ENCODE data around the gene GMEB1. TPM values are rescaled to one million over a fixed set of nuclear protein-coding genes. Genes with fewer than 3 reads are reported as not detected.
"Not testable (repeated sequence)": the region's sequence is repeated elsewhere in the genome, so short reads cannot be mapped to it uniquely, and the experiment has no call there.

Gene GMEB1, protein sequence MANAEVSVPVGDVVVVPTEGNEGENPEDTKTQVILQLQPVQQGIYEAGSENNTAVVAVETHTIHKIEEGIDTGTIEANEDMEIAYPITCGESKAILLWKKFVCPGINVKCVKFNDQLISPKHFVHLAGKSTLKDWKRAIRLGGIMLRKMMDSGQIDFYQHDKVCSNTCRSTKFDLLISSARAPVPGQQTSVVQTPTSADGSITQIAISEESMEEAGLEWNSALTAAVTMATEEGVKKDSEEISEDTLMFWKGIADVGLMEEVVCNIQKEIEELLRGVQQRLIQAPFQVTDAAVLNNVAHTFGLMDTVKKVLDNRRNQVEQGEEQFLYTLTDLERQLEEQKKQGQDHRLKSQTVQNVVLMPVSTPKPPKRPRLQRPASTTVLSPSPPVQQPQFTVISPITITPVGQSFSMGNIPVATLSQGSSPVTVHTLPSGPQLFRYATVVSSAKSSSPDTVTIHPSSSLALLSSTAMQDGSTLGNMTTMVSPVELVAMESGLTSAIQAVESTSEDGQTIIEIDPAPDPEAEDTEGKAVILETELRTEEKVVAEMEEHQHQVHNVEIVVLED
- total RNA-seq (2014; rRNA removed; shearing (Covaris generic)): 20.9 and 22.5 TPM in 2 replicates

DNA sequence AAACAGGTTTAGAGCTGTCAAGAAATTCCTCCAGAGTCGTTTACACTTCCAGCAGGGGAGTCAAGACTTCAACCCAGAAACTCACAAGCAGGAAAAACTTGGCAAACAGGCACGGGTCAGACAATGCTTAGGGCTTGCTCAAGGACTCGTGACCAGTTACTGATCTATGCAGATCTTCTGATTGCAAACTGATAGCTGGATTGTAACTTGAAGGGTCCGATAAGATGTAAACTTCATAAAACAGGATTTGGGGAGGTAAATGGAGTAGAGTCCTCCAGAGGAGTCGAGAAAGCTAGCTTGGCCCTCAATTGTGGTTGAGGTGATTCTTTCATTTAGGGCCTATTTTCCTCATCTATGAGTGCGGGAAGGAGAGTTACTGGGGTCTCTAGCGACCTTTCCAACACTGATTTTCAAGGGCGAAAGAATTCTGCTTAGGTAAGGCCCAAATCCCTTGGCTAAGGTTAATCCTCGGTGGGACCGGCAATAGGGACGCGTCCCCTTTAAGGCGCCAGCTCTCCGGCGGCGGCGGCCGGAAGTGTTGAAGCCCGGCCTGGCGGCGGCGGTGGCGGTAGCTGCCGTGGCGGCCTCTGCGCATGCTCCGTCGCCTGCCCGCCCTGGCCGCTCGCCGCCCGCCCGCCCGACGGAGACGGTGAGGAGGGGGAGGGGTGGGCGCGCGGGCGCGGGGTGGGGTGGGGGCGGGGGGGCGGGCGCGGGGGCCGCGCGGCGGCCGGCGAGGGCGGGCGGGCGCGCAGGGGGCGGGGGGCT is at the start of gene GMEB1:
Gene GMEB1, plus strand, starts transcription at position 594 of the 765 bp plus-strand sequence. CDS start 14,829 bp downstream, outside the sequence.
- DNase-seq: peak; percentile 99
- Histone ChIP-seq H3K27me3 (ENCODE audit: control insufficient read depth, insufficient read depth, low read length) (no peaks in the 10 kb centered on the region), H3K36me3 (replicated peaks; ENCODE audit: control insufficient read depth, insufficient read depth, low read length) (no peaks in the 10 kb centered on the region), H3K4me3 (ENCODE audit: insufficient read depth, low read depth, low read length) (peak within 1 kb of the TSS; percentile 89)

DNA sequence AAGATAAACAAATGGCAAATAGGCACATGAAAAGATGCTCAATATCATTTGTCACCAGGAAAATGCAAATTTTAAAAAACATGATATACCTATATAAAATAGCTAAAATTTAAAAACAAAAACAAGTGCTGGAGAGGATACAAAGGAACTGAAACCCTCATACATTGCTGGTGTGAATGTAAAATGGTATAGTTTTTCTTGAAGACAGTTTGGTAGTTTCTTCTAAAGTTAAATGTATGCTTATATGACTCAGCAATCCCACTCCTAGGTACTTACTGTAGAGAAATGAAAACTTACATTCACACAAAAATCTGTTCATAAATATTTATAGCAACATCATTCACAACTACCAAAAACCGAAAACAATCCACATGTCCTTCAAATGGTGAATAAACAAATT is 36.9 kb upstream of the GMEB1 start:
- no peak for DNase-seq
- H3K27me3 ChIP-seq (ENCODE audit: control insufficient read depth, insufficient read depth, low read length): no peaks in the 10 kb centered on the region
- H3K36me3 ChIP-seq (replicated peaks; ENCODE audit: control insufficient read depth, insufficient read depth, low read length): no peaks in the 10 kb centered on the region
- no peak overlapping the region for H3K4me3 ChIP-seq (ENCODE audit: insufficient read depth, low read depth, low read length)

DNA sequence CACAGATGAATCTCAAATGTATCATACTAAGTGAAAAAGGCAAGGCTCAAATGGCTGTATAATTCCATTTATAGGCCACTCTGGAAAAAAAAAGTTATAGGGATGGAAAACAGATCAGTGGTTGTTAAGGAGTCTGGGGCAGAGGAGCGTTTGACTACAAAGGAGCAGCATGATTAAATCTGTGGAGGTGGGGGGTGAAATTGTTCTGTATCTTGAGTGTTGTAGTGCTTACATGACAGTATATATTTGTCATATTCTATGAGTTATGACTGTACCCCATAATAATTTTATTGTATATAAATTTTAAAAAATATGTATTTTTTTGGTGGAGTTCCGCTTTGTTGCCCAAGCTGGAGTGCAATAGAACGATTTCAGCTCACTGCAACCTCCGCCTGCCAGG is 36.0 kb upstream of the GMEB1 start:
- Histone ChIP-seq H3K36me3 (replicated peaks; ENCODE audit: control insufficient read depth, insufficient read depth, low read length) (no peaks in the 10 kb centered on the region), H3K27me3 (ENCODE audit: control insufficient read depth, insufficient read depth, low read length) (no peaks in the 10 kb centered on the region), H3K4me3 (ENCODE audit: insufficient read depth, low read depth, low read length) (no peak overlapping the region)
- no peak for DNase-seq

DNA sequence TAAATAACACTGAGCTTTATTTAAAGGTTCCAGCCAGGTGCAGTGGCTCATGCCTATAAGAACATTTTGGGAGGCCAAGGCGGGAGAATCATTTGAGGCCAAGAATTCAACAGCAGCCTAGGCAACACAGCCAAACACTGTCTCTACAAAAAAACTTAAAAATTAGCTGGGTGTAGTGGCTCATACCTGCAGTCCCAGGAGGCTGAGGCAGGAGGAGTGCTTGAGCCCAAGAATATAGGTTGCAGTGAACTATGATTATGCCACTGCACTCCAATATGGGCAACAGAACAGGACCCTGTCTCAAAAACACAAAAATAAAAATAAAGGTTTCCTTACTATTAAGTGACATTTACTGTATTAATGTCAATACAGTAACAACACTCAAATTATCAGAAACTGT is 27.8 kb upstream of the GMEB1 start:
- Histone ChIP-seq H3K36me3 (replicated peaks; ENCODE audit: control insufficient read depth, insufficient read depth, low read length) (no peaks in the 10 kb centered on the region), H3K4me3 (ENCODE audit: insufficient read depth, low read depth, low read length) (no peak overlapping the region), H3K27me3 (ENCODE audit: control insufficient read depth, insufficient read depth, low read length) (no peaks in the 10 kb centered on the region)
- no peak for DNase-seq

DNA sequence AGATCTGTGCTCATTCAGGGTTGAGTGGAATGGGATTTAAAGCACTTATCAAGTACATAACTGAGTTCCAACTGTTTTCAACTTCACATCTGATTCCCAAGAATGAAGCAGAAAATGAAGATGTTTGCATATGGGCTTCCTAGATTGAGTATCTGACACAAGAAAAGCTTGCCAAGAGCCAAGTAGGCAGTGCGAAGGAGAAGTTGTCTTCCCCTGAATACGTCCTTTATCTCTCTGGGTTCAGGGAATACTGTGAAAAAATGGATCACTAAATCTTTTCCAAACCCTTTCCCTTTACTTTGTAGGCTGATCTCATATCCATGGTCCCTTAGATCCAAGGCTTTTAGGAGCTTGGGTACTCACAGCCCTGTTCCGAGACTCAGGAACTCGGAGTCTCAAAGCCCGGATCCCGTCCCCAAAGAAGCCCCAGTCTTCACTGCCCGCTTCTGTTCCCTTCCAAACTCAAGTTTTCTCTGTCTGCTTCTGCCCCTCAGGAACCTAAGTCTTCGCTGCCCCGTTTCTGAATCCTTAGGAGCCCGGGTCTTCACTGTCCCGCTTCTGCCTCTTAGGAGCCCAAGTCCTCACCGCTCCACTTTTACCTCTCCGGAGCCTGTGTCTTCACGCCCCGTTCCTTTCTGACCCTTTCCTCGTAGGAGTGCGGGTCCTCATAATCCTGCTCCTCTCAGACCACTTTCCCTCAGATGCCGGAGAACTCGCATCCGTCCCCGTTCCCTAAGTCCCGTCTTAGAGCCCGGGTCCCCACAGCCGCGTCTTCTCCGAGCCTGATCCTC is 26.3 kb upstream of the GMEB1 start:
- no peak for DNase-seq
- H3K36me3 ChIP-seq (replicated peaks; ENCODE audit: control insufficient read depth, insufficient read depth, low read length): no peaks in the 10 kb centered on the region

DNA sequence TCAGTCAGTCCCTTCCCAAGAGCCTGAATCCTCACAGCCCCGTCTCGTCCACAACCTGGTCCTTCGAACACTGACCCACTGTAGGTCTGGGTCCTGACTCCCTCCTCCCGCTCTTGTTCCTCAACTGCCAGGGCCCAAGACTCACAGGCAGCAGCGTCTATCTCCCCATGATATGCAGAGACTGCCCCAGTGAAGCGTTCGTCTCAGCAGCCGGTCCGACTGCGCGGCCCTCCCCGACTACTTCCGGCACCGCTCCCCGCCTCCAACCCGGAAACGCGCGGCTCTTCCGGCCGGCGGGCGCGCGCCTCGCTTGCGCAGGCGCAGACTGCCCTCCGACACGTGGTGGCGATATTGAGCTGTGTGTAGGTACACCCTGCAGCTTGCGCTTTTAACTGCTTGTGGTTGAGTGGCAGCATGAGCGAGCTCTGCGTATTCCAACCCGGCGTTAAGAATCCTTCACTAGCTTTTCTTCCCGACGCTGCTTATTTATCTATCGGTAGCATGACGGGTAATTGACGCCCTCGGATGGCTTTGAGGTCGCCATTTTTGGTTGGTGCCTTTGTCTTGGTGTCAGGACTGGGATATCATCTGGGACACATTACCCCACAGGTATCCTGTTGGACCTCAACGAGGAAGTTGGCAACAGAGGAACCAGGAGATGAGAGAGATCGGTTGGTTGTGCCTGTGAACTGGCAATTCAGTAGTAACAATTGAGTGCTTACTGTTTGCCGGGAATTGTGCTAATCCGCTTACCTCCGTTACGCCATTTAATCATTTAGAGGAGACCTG is 25.5 kb upstream of the GMEB1 start, which contains the start of gene TAF12:
Gene TAF12, minus strand, starts transcription at position 221 of the 789 bp plus-strand sequence. CDS start 20,986 bp downstream, outside the sequence.
- Histone ChIP-seq H3K4me3 (ENCODE audit: insufficient read depth, low read depth, low read length) (peak within 1 kb of the TSS; percentile 77), H3K36me3 (replicated peaks; ENCODE audit: control insufficient read depth, insufficient read depth, low read length) (no peaks in the 10 kb centered on the region), H3K27me3 (ENCODE audit: control insufficient read depth, insufficient read depth, low read length) (no peaks in the 10 kb centered on the region)
- peak; percentile 96 for DNase-seq

More for the DNA sequence above, 26.3 kb upstream of the GMEB1 start:
- Histone ChIP-seq H3K4me3 (ENCODE audit: insufficient read depth, low read depth, low read length) (peak overlapping the region; percentile 77), H3K27me3 (ENCODE audit: control insufficient read depth, insufficient read depth, low read length) (no peaks in the 10 kb centered on the region)

DNA sequence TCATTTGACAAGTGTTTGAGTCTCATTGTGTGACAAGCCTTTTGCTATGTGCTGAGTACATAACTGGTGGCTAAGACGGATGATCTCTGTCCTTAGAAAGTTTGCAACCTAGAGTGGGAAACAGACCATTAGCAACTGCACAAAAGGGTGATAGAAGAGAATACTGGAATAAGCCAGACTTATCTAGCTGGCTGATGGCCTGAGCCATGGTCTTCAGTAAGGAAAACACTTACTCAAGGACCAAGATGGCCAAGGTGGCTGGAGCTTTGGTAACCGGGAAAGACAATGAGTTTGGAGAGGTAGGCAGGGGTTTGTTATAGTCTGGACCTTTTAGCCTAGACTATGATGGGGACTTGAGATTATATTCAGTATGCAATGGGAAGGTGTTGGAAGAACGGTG is 24.1 kb upstream of the GMEB1 start:
- Histone ChIP-seq H3K4me3 (ENCODE audit: insufficient read depth, low read depth, low read length) (no peak overlapping the region), H3K36me3 (replicated peaks; ENCODE audit: control insufficient read depth, insufficient read depth, low read length) (no peaks in the 10 kb centered on the region), H3K27me3 (ENCODE audit: control insufficient read depth, insufficient read depth, low read length) (no peaks in the 10 kb centered on the region)
- no peak for DNase-seq

DNA sequence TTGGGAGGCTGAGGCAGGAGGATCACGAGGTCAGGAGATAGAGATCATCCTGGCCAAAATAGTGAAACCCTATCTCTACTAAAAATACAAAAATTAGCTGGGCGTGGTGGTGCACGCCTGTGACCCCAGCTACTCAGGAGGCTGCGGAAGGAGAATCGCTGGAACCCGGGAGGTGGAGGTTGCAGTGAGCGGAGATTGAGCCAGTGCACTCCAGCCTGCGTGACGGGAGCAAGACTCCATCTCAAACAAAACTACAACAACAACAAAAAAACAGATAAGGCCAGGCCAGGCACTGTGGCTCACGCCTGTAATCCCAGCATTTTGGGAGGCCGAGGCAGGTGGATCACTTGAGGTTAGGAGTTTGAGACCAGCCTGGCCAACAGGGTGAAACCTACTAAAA is 23.2 kb upstream of the GMEB1 start:
- not testable (repeated sequence) for H3K36me3 ChIP-seq (replicated peaks; ENCODE audit: control insufficient read depth, insufficient read depth, low read length); H3K27me3 ChIP-seq (ENCODE audit: control insufficient read depth, insufficient read depth, low read length); H3K4me3 ChIP-seq (ENCODE audit: insufficient read depth, low read depth, low read length); DNase-seq

DNA sequence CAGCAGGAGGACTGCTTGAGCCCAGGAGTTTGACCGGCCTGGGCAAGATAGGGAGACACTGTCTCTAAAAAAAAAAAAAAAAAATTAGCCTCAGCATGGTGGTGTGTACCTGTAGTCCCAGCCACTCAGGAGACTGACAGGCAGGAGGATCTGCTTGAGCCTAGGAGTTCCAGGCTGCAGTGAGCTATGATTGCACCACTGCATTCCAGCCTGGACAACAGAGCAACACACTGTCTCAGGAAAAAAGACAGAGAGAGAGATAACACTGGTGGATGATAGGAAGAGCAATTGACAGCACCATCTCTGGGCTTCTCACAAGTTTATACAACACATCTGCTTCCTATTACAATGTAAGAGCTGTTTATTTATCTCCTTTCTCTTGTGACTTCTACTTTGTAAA is 22.5 kb upstream of the GMEB1 start:
- Histone ChIP-seq H3K27me3 (ENCODE audit: control insufficient read depth, insufficient read depth, low read length) (no peaks in the 10 kb centered on the region), H3K4me3 (ENCODE audit: insufficient read depth, low read depth, low read length) (no peak overlapping the region), H3K36me3 (replicated peaks; ENCODE audit: control insufficient read depth, insufficient read depth, low read length) (no peaks in the 10 kb centered on the region)
- no peak for DNase-seq

DNA sequence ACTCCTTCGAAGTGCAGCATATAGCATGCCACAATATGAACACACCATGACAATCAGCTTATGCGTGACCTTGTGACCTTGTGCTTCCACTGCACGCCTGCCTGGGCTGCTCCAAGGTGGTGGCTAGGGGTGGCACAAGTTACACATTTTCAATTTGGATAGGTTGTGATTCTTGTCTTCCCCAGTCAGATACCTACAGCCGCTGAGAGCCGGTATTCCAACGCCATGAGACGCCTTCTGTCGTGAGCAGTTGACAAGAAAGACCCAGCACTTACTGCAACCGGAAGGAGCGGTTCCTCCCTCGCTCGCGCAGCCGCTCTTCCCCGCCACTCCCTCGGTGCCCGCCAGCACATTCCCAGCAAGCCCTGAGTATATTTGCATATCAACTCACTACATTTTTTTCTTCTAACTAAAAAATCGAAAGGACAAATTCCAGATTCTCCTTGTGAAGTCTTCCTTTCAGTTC is 20.5 kb upstream of the GMEB1 start:
- H3K27me3 ChIP-seq (ENCODE audit: control insufficient read depth, insufficient read depth, low read length): no peaks in the 10 kb centered on the region
- H3K36me3 ChIP-seq (replicated peaks; ENCODE audit: control insufficient read depth, insufficient read depth, low read length): no peaks in the 10 kb centered on the region
- H3K4me3 ChIP-seq (ENCODE audit: insufficient read depth, low read depth, low read length): peak overlapping the region; percentile 50
- DNase-seq: peak; percentile 92

DNA sequence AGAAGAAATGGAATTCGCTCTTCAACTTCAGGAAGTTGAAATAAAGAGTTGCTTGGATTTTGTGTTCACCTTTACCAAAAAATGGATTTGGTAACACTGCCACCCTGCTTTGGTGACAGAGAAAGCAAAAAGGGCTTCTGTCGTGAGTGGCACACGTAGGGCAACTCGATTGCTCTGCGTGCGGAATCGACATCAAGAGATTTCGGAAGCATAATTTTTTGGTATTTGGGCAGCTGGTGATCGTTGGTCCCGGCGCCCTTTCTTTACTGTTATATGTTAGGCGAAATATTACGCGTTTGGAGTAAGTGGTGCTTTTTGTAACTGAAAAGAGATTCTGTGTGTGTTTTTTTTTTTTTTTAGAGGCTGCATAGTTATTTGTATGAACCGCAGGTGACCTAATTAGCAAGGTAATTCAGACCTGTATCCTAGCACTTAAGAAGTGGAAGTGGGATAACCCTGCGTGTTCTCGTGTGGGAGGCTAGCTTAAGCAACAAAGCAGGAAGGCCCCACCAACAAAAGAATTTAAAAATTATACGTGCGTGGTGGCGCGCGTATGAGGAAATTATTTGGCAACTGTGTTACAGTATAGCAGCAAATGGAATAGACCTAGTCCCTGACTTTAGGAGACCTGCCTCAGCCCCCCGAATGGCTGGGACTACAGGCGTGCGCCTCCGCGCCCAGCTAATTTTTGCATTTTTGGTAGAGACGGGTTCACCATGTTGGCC is 19.9 kb upstream of the GMEB1 start, which contains the start of gene RNU11:
Gene RNU11, plus strand, starts transcription at position 127 of the 725 bp plus-strand sequence.
- H3K4me3 ChIP-seq (ENCODE audit: insufficient read depth, low read depth, low read length): peak within 1 kb of the TSS; percentile 50
- peak; percentile 79 for DNase-seq
- H3K36me3 ChIP-seq (replicated peaks; ENCODE audit: control insufficient read depth, insufficient read depth, low read length): no peaks in the 10 kb centered on the region
- no peaks in the 10 kb centered on the region for H3K27me3 ChIP-seq (ENCODE audit: control insufficient read depth, insufficient read depth, low read length)

DNA sequence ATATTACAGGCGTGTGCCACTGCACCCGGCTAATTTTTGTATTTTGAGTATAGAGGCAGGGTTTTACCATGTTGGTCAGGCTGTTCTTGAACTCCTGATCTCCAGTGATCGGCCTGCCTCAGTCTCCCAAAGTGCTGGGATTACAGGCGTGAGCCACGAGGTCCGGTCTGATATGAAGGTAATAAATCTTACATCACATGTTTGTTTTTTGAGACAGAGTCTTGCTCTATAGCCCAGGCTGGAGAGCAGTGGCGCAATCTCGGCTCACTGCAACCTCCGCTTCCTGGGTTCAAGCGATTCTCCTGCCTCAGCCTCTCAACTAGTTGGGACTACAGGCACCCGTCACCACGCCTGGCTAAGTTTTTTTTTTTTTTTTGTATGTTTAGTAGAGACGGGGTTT is 15.5 kb upstream of the GMEB1 start:
- not testable (repeated sequence) for H3K4me3 ChIP-seq (ENCODE audit: insufficient read depth, low read depth, low read length); H3K36me3 ChIP-seq (replicated peaks; ENCODE audit: control insufficient read depth, insufficient read depth, low read length); H3K27me3 ChIP-seq (ENCODE audit: control insufficient read depth, insufficient read depth, low read length); DNase-seq

DNA sequence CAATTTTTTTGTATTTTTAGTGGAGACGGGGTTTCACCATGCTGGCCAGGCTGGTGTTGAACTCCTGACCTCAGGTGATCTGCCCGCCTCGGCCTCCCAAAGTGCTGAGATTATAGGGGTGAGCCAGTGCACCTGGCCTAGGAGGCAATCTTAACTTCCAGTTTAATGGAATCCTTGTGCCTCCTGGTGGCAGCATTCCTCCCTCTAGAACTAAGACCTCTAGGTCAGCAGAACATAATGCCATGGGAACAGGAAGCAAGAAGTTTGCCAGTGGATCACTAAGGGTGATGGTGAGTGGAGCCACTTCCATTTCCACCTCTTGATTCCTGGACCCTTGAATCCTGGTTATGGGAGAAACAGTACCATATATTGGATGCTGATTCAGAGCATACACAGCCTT is 14.7 kb upstream of the GMEB1 start:
- not testable (repeated sequence) for H3K27me3 ChIP-seq (ENCODE audit: control insufficient read depth, insufficient read depth, low read length); H3K4me3 ChIP-seq (ENCODE audit: insufficient read depth, low read depth, low read length); DNase-seq; H3K36me3 ChIP-seq (replicated peaks; ENCODE audit: control insufficient read depth, insufficient read depth, low read length)
